Endothelial cell (in vitro differentiated cells): ENCODE measurements around the gene ZGPAT. TPM values are rescaled to one million over a fixed set of nuclear protein-coding genes. Genes with fewer than 3 reads are reported as not detected.

Source experiments
- DNase-seq: peaks from one replicate; pipeline ENCODE4 v3.0.0; 2021; ENCODE audit warnings: low spot score
- H3K27ac Mint-ChIP-seq: one replicate; pipeline ENCODE4 v1.8.0; 2021; ENCODE audit warnings: mixed read lengths, inconsistent platforms; ENCODE audit not compliant: unreplicated experiment
- H3K27me3 Mint-ChIP-seq: one replicate; pipeline ENCODE4 v1.8.0; 2021; ENCODE audit warnings: mild to moderate bottlenecking, moderate library complexity, mixed read lengths, inconsistent platforms; ENCODE audit not compliant: unreplicated experiment
- H3K36me3 Mint-ChIP-seq: one replicate; pipeline ENCODE4 v1.8.0; 2021; ENCODE audit warnings: mild to moderate bottlenecking, low read depth, mixed read lengths, inconsistent platforms; ENCODE audit not compliant: unreplicated experiment
- H3K4me1 Mint-ChIP-seq: one replicate; pipeline ENCODE4 v1.8.0; 2021; ENCODE audit warnings: mild to moderate bottlenecking, mixed read lengths, inconsistent platforms; ENCODE audit not compliant: unreplicated experiment
- H3K4me3 Mint-ChIP-seq: one replicate; pipeline ENCODE4 v1.8.0; 2021; ENCODE audit warnings: mild to moderate bottlenecking, mixed read lengths, inconsistent platforms; ENCODE audit not compliant: unreplicated experiment
- H3K9me3 Mint-ChIP-seq: one replicate; pipeline ENCODE4 v1.8.0; 2021; ENCODE audit warnings: mixed read lengths, inconsistent platforms; ENCODE audit not compliant: unreplicated experiment
- total RNA-seq: library from RNA; stranded (reverse); fragmentation: NEBNext Ultra II Directional; extraction: Animal tissue kit (Norgen Biotek cat#: 25700); gene quantifications from one replicate; pipeline ENCODE4 v1.2.1, GENCODE V29; 2021; ENCODE audit not compliant: unreplicated experiment
- TF ChIP-seq, protein P1 (sequence below): fragments of 200-600 bp; sonication (generic); IDR thresholded peaks from one replicate; pipeline ENCODE4 v1.5.0; 2021; ENCODE audit warnings: antibody characterized with exemption; ENCODE audit not compliant: unreplicated experiment

The ZGPAT gene
- total RNA-seq, 1 donor from 2014 or later: 34.9 TPM

GRCh38 chr20:63750807-63751470 is 43.1 kb downstream of the ZGPAT start:
- DNase-seq: no peak
- H3K9me3 Mint-ChIP-seq: no peaks in the 10 kb centered on the region
- peaks cover 9% of the 10 kb centered on the region for H3K36me3 Mint-ChIP-seq
- TF ChIP-seq, protein P1, sequence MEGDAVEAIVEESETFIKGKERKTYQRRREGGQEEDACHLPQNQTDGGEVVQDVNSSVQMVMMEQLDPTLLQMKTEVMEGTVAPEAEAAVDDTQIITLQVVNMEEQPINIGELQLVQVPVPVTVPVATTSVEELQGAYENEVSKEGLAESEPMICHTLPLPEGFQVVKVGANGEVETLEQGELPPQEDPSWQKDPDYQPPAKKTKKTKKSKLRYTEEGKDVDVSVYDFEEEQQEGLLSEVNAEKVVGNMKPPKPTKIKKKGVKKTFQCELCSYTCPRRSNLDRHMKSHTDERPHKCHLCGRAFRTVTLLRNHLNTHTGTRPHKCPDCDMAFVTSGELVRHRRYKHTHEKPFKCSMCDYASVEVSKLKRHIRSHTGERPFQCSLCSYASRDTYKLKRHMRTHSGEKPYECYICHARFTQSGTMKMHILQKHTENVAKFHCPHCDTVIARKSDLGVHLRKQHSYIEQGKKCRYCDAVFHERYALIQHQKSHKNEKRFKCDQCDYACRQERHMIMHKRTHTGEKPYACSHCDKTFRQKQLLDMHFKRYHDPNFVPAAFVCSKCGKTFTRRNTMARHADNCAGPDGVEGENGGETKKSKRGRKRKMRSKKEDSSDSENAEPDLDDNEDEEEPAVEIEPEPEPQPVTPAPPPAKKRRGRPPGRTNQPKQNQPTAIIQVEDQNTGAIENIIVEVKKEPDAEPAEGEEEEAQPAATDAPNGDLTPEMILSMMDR: no peak
- peaks cover 4% of the 10 kb centered on the region for H3K4me1 Mint-ChIP-seq
- peaks cover 17% of the 10 kb centered on the region for H3K27me3 Mint-ChIP-seq
- H3K27ac Mint-ChIP-seq: no peak overlapping the region
- no peak overlapping the region for H3K4me3 Mint-ChIP-seq

DNA sequence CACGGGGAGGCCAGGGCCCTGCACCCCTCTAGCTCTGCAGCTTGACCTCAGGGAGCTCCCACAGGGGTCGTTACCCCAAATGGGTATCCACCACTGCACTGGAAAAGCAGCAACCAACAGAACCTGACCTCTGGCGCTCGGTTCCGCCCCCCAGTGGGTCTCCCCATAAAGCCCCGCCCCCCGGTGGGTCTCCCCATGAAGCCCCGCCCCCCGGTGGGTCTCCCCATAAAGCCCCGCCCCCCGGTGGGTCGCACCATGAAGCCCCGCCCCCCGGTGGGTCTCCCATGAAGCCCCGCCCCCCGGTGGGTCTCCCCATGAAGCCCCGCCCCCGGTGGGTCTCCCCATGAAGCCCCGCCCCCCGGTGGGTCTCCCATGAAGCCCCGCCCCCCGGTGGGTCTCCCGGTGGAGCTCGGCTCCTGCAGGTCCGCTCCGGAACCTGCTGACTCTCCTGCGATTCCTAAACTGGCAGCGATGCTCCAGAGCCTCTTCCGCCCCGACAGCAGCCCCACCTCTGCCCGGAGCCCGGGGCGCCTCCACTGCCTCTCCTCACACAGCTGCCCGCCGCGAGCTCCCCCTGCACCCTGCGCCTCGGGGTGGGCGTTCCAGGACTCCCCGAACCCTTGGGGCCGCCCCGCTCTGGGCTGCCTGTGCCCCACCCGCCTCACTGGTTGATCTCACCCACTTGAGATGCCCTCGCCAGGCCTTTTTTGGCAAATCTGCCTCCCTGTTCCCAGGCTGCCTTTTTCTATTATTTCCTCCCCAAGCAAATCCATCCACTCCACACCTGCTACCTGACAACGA is 43.8 kb downstream of the ZGPAT start:
- TF ChIP-seq, protein P1: no peak
- H3K27me3 Mint-ChIP-seq: peaks cover 17% of the 10 kb centered on the region
- H3K4me3 Mint-ChIP-seq: no peak overlapping the region
- H3K9me3 Mint-ChIP-seq: no peaks in the 10 kb centered on the region
- H3K27ac Mint-ChIP-seq: no peak overlapping the region
- peaks cover 12% of the 10 kb centered on the region for H3K36me3 Mint-ChIP-seq
- H3K4me1 Mint-ChIP-seq: peaks cover 4% of the 10 kb centered on the region
- no peak for DNase-seq

GRCh38 chr20:63752411-63753101 is 44.7 kb downstream of the ZGPAT start:
- TF ChIP-seq, protein P1: no peak
- H3K4me3 Mint-ChIP-seq: no peak overlapping the region
- no peak for DNase-seq
- H3K9me3 Mint-ChIP-seq: no peaks in the 10 kb centered on the region
- H3K4me1 Mint-ChIP-seq: peaks cover 4% of the 10 kb centered on the region
- H3K36me3 Mint-ChIP-seq: peaks cover 13% of the 10 kb centered on the region
- peaks cover 17% of the 10 kb centered on the region for H3K27me3 Mint-ChIP-seq
- H3K27ac Mint-ChIP-seq: no peak overlapping the region

- DNase-seq: no peak
- no peak overlapping the region for H3K4me3 Mint-ChIP-seq
Observed at GRCh38 chr20:63753381-63753780, 45.5 kb downstream of the ZGPAT start.

More at GRCh38 chr20:63753381-63753780, 45.5 kb downstream of the ZGPAT start:
- no peak overlapping the region for H3K27ac Mint-ChIP-seq
- peaks cover 19% of the 10 kb centered on the region for H3K27me3 Mint-ChIP-seq
- H3K9me3 Mint-ChIP-seq: no peaks in the 10 kb centered on the region
- H3K4me1 Mint-ChIP-seq: peaks cover 4% of the 10 kb centered on the region
- TF ChIP-seq, protein P1: no peak
- peaks cover 13% of the 10 kb centered on the region for H3K36me3 Mint-ChIP-seq
